NB4 (cell line): Measurements from ENCODE around the gene C3.

Source experiments
- DNase-seq: peaks from one replicate; pipeline ENCODE4 v3.0.0; 2010; ENCODE audit warnings: low read depth
- H3K4me3 ChIP-seq: one replicate; pipeline ENCODE4 v1.5.1; 2011; ENCODE audit warnings: mild to moderate bottlenecking, low read depth, low read length, moderate library complexity
- CTCF ChIP-seq: IDR thresholded peaks from one replicate; pipeline ENCODE4 v1.5.1; 2012; ENCODE audit warnings: low read depth, low read length
- MAX ChIP-seq: IDR thresholded peaks from 2 replicates; pipeline ENCODE4 v1.6.1; 2011; ENCODE audit warnings: low read depth, low read length
- MYC ChIP-seq: IDR thresholded peaks from 2 replicates; pipeline ENCODE4 v1.6.1; 2011; ENCODE audit warnings: low read depth, low read length
- POLR2A ChIP-seq: IDR thresholded peaks from 2 replicates; pipeline ENCODE4 v1.6.1; 2011; ENCODE audit warnings: mild to moderate bottlenecking; ENCODE audit not compliant: insufficient read length; ENCODE audit errors: extremely low read depth

C3 gene

GRCh38 chr19:6737284-6737872 is 16.9 kb upstream of the C3 start, which contains the start of gene GPR108:
Gene GPR108 (minus strand): TSS chr19:6737580. CDS start chr19:6737576, 4 bp downstream.
- peak; percentile 33; the same call in 1 of the 2 replicates for TF ChIP-seq MYC
- no peak for TF ChIP-seq CTCF
- peak; percentile 24 for TF ChIP-seq POLR2A
- peak within 1 kb of the TSS; percentile 80 for H3K4me3 ChIP-seq
- peak; percentile 98 for DNase-seq

DNA sequence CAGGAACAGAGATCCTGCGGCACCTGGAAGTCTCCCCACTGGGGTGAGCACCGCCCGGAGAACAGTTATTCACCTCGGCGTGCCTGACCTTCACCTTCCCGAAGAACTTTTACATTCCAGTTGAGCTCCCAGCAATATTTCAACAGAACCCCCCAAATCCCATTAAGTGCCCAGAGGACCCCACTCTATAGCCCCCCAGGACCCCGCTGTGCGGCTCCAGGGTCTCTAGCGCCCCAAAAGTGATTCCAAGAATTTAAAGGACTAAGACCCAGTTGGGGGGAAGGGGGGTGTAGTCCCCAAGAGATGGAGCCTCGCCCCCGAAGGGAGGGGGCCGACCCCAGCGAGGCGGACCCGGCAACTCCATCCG is 16.4 kb upstream of the C3 start:
- peak overlapping the region; percentile 80 for H3K4me3 ChIP-seq
- no peak for DNase-seq
- TF ChIP-seq MYC (no peak), POLR2A (no peak), CTCF (no peak), MAX (no peak)

DNA sequence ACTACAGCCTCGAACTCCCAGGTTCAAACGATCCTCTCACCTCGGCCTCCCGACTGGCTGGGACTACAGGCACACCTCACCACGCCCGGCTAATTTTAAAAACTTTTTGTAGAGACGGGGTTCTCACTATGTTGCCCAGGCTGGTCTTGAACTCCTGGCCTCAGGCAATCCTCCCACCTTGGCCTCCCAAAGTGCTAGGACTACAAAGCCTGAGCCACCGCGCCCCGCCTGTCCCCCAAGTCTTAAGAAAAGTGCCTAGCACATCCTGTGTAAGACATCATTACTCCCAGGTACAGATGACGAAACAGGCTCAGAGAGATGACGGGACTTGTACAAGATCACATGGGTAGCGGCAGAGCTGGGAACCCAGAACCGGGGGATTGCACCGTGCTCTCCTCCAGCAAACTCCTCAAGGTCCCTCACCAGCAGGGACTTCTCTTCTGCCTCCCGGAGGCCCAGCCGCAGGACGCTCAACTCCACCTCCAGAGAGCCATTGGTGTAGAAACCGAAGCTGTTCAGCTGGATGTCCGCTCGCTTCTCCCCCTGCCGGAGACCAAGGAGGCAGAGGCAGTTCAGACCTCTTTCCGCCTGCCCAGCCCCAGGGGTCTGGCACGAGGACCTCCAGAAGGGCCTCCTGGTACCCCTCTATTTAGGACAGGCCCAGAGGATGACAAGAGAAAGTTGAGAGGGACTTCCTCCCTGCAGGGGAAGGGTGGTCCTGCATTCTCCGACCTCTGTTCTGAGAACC is 15.9 kb upstream of the C3 start:
- DNase-seq = peak; percentile 89
- TF ChIP-seq MYC (peak; percentile 45; the same call in 1 of the 2 replicates), POLR2A (peak; percentile 38), MAX (peak; percentile 47; the same call in 1 of the 2 replicates), CTCF (peak; percentile 45)

DNA sequence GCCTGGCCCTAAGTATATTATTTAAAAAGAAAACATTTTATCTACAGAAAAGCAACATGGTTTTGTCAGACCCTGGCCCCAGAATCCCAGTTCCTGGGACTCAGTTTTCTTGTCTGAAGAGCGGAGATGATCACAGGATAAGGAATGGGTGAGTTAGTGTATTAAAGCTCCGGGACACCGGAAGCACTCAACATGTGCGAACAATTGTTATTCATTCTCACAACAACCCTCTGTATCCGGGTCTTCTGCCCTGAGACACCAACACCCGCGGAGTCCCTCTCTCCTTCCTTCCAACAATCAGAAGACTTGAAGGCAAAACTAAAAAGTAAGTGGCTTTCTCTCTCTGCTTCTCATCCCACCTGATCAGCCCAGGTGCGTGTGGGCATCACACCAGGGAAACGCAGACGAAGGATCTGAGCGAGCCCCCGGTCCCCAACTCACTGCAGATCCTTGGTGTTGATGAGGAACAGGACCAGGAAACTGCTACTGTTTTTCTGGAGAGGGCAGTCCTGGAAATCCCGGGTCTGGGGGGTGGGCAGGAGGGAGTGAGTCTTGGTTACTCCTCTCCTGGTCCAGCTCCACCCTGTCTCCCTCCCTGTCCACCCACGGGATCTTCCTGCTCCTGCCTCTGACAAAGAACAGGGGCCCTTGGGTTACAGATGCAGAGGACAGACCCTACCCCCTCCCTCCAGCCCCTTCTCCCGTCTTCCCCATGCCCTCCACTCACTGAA is 14.9 kb upstream of the C3 start:
- no peak overlapping the region for H3K4me3 ChIP-seq
- no peak for TF ChIP-seq POLR2A
- no peak for TF ChIP-seq MAX
- no peak for TF ChIP-seq CTCF
- no peak for TF ChIP-seq MYC
- DNase-seq = no peak

More for the DNA sequence above, 15.9 kb upstream of the C3 start:
- H3K4me3 ChIP-seq = peak overlapping the region; percentile 80

GRCh38 chr19:6734096-6734696 is 13.7 kb upstream of the C3 start:
- TF ChIP-seq MYC (no peak), MAX (no peak), CTCF (no peak), POLR2A (no peak)
- no peak for DNase-seq
- no peak overlapping the region for H3K4me3 ChIP-seq
